GM21515 (cell line): ENCODE measurements around the gene P2RX1.

ENCODE experiments used
- ATAC-seq: cut with Tn5 transposase; IDR thresholded peaks from one replicate; pipeline ENCODE4 v1.9.1; 2021; ENCODE audit not compliant: unreplicated experiment

P2RX1 gene

DNA sequence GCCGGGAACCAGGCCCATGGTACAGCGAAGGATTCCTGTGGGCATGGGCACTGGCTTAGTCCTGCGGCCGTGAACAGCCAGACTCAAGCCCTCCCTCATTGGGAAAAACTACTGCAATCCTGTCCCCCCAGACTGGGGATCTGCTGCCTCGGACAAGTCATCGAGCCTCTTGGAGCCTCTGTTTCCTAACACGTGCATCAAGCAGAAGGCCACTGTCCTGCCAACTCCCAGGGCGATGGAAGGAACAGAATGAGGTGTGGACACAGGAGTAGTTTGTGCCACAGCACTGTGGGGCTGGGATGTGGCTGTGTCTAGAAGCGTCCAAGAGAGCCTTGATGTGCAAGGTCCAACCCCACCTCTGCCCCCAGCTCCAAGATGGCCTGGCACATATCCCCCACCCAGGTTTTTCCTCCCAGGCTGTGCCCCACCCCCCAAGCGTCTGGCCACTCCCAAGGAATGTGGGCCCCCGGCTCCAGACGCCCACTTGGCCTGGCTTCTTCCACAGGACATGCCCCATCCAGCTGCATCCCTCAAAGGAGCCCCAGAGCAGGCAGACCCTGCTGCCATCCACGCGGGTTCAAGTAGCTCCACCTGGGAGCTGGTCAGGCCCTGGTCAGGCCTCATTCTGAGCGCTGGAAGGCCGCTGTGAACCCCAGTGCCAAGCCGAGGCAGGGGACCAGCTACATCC is 26.8 kb downstream of the P2RX1 start:
- ATAC-seq = no peak

DNA sequence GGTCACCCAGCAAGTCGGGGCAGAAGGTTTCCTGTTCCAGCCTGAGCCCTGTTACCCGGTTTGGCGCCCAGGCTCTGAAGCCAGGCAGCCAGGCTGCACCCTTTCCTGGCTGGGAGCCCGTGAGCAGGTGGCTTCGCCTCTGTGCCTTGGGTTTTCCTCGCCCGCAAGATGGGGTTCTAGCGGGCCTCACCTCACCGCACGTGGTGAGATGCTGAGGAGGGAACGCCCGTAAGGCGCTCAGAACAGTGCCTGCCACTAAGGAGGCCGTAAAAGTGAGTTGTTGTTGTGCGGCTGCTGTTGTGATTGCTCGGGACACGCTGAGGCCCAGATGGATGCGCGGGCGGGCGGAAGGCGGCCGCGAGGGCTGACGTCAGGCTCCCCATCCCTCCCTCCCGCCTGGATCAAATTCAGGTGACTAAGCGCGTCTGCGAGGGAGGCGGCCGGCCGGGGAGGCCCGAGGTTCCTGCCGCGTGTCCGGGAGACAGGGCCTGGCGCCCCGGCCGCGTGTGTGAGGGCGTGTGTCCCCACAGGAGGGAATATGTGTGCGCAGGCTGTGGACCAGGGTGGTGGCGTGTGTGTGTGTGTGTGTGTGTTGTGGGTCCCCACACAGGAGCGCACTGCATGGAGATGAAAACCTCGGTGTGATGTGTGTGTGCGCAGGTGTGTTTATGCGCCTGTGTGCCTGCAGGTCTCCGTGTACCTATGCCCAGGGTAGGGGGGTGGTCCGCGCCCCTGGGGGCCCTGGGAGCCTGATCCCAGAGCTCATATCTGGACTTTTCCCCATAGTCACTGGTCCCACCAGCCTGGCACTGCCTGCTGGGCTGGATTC is 27.7 kb downstream of the P2RX1 start:
- ATAC-seq = no peak

DNA sequence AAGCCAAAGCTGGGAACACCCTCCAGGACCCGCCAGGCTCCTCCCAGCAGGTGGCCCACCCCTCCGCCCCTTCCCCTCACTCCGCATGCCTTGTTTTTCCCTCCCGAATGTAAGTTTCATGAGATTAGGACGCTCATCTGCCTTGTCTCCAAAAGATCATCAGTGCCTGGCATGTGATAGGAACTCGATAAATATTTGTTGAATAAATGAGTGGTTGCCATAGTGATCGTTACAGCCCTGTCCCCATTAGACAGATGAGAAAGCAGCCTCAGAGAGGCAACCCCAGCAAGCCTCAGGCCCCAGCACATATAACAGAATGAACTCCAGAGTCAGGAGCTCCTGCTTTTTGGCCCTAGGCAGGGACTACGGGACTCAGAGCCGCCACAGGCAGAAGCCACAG is 28.5 kb downstream of the P2RX1 start:
- no peak for ATAC-seq

DNA sequence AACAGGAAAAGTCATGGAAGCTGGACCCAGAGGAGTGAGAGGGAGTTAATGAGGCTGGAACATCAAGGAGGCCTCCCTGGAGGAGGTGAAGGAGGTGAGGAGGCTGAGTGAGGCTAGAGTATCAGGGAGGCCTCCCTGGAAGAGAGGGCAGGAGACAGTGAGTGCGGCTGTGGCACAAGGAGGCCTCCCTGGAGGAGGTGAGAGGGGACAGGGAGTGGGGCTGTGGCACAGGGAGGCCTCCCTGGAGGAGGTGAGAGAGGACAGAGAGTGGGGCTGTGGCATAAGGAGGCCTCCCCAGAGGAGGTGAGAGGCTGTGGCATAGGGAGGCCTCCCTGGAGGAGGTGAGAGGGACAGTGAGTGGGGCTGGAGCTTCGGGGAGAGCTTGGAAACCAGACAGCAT is 28.9 kb downstream of the P2RX1 start:
- no peak for ATAC-seq

DNA sequence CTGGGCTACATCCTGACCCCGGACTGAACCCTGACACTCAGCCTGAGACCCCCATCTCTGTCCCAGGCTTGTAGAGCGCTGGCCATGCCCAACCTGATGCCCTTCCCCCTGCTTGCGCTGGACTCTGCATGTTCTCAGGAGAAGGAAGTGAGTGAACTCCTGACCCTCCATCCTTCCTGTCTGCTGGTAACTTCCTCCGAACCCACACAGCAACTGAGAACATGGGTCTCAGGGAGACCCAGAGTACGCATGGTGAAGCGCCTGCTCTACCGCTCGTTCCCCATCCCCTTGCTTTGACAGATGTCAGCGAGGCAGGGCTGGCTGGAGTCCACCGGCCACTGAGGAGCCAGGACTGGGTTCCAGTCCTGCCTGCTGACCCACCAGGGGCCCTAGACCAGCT is 29.5 kb downstream of the P2RX1 start:
- ATAC-seq = no peak

DNA sequence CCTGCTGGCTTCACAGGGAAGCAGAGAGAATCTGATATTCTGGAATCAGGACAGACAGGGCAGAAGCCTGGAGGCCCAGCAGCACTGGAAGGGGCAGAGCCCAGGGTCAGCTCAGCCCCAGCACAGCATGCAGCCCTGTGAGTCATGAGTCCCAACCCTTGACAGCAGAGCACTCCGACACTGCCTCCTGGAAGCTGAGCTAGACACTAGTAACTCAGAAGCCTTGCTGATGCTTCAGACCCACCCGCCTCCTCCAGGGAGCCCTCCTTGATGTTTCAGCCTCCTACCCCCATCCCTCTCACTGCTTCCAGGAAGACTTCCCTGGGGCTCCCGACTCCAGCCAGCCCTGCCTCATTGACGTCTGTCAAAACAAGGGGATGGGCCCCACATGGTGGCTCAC is 30.3 kb downstream of the P2RX1 start:
- ATAC-seq = no peak

DNA sequence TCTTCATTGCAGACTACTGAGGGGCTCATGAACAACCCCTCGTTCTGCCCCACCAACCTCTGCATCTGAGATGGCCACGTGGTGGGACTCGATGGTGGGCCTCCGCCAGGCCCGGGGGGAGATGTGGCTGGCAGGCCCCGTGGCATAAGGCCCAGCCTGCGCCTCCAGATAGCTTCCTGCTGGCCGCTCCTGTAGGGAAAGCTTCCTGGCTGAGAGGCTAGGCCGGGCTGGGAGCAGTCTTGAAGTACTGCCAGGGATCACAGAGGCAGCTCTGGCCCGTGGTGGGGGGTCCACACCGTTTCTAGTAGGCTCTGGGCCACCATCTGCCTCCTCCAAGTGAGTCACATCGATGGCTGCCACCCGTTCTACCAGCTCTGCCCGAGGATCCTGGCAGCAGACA is 31.0 kb downstream of the P2RX1 start:
- no peak for ATAC-seq

DNA sequence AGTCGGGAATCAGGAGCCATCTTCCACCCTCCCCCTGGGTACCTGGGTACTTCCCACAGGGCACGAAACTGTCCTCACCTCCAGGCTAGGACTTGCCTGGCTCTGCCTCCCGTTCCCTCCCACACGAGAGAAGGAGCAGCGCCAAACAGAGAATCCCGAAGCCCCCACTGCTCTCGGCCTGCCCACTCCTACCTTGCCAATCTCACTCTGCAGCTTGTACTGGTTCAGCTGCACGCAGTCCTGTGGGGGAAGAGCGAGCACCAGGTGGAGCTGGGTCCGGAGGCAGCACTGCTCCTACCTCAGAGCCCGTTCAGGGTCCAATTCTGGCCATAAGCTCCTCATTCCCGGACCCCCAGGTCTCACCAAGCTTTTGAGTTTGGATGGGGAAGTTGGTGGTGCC is 32.1 kb downstream of the P2RX1 start:
- ATAC-seq = no peak

DNA sequence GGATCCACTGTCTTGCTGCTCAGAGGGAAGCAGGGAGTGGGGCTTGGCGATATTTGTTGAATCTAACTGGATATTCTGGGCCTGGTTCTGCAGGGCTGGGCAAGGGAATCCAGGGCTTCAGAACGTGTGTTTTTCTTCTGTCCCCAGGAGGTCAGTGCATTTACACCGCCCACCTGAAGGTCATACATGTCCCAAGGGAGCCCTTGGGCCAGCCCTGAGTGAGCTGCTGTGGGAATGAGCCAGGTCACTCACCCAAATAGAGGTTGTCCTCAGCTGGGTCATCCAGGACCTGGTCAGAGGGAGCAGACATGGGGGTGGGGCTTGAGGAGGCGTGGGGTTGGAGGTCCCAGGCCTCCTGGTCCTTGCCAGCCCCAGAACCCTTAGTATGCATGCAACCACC is 34.0 kb downstream of the P2RX1 start:
- no peak for ATAC-seq

DNA sequence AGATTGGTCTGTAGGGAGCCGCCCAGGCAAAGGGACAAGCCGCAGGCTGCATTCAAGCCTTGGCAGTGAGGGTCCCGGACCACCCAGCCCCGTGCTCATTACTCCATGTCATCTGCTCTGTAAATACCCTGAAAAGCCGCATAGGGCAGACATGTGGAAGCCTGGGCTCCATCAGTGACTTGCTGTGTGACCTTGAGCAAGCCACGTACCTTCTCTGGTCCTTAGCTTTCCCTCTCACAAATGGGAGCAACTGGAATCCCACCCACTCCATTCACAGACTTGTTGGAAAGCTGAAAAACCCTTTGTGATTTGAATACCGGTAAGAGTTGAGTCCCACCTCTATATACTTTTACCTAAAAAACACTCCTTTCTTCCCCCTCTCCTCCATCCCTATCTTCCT is 35.3 kb downstream of the P2RX1 start:
- no peak for ATAC-seq

DNA sequence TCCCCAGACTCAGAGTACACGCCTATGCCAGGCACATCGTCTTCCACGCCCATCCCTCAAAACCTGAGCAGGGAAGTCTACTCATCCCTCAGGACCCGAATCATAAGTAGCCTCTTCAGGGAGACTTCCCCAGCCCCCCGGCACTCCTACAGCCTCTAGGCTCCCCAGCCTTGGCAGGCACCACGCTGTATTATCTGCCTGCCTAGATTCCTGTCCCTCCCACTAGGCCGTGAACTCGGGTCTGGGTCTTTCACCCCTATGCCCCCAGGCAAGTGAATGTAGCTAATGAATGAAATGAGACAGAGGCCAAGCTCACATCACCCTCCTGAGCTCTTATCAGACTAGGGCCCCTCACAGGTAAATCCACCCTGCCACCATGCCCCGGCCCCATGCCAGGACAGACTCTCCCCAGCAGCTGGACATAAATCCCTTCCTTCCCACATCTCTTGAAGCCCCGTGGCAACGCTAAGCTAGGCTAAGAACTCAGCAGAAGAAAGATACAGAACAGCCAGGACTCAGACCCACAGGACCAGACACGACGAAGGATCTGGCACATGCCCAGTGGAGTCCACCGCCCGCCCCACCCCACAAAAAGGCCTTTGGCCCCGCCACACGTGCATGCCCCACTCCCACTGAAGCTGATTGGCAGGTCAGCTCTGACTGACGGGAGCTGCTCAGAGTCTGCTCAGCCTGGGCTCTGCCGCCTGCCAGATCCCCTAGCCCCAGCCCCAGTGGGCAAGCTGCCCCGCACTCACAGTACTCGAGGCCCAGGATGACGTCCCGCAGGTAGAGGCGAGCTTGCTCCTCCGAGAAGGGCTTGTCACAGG is 36.5 kb downstream of the P2RX1 start:
- ATAC-seq = no peak

DNA sequence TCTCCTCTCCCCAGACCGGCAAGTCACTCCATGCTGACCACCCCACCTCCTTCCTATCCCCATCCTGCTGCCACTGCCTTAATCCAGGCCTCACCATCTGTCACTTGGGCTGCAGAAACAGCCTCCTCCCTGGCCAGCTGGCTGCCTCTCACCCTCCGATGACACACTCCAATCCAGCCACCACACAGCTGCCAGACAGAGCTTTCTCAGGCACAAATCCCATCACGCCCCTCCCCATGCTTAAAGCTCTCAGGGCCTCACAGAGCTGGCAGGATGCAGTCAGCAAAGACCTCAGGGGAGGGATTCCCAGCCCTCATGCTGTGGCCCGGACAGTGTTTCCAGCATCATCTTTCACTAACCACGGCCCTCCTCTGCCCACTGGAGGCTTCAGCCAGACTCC is 37.1 kb downstream of the P2RX1 start:
- no peak for ATAC-seq

DNA sequence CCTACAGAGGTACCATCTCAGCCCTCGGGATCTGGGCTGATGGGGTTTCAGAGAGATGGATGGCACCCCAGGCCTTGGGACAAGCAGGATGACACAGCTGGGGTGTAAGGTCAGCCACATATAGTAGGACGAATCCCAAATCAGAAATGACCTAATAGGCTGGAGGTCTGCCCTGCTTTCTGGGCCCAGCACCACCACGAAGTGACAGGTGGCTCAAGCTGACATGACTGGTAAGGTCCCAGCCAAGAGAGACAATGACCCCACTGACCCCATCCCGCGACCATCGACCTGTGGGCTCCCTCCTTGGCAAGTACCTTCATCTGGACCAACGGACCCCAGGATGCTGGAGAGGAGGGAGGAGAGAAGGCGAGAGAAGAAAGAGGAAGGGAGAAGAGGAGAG is 39.0 kb downstream of the P2RX1 start:
- no peak for ATAC-seq

DNA sequence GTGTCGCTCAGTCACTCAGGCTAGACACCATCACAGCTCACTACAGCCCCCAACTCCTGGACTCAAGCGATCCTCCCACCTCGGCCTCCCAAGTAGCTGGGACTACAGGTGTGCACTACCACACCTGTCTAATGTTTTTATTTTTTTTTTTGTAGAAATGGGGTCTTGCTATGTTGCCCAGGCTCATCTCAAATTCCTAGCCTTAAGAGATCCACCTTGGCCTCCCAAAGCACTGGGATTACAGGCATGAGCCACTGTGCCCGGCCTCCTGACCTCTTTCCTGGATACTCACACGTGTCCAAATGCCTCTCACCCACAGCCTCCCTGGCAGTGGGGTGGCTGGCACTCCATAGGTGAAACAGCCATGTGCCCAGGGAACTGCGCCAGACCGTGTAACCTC is 40.9 kb downstream of the P2RX1 start:
- ATAC-seq = no peak

DNA sequence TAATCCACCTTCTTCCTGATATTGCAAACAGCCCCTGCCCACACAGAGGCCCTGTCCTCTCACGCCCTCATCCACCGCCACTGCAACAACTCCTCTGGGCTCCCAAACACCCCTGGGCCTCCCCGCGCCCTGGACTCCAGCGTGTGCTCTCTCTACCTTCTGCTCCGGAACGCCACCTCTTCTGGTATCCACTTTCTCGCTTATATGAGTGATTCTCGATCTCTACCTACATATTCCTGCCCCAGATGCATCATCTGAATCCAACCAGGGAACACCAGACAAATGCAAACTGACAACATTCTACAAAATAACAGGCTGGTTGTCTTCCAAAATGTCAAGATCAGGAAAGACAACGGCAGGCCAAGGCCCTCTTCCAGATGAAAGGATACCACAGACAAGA is 42.4 kb downstream of the P2RX1 start:
- ATAC-seq = no peak

DNA sequence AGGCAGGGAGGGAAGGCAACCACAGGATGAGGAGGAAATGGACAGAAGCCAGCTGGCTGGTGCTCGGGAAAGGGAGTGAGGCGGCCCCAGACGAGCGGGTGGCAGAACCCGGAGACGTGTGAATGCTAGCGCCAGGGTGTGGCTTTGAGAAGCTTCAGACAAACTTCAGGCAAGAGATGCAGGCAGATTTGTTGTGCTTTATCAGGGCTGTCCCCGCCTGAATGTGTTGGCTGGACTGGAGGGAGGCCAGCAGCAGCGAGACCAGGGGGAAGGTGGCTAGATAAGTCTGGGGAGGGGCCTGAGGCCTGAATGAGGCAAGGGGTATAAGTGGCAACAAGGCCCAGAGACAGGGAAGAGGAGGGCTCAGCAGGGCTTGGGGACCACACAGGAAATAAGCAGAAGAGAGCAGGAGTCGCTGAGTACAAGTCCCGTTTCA is 45.4 kb downstream of the P2RX1 start:
- no peak for ATAC-seq

DNA sequence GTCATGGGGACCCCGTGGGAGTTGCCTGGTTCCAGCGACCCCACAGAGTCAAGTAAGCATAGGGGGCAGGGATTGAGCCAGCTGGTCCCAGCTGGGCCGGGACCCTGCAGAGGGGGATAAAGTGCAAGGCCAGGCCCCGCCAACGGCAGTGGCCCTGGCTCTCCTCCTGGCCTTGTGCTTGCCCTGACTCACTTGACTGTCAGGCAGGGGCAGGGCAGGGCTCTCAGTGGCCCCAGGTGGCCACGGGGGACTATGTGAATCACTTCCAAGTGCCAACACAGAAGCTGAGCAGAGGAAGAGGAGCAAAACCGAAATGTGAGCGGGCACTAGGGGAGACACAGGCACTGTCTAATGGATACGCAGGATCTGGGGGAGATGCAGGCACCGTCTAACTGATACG is 48.7 kb downstream of the P2RX1 start:
- ATAC-seq = no peak

DNA sequence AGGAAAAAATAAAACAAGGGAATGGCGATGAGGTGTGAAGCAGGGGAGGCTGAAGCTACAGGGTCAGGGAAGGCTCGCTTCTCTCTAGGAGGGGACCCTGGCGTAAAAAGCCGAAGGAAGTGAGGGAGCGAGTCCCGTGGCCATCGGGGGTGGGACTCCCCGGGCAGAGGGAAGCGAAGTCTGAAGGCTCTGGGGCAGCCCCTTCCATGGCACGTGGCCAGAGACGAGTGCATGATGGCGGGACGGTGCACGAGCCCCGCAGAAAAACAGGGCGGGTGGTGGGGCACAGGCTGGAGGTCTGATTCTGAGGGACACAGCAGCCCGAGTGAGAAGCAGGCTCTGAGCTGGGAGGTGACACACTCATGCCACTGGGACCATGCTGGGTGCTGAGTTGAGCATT is 49.2 kb downstream of the P2RX1 start:
- ATAC-seq = no peak

DNA sequence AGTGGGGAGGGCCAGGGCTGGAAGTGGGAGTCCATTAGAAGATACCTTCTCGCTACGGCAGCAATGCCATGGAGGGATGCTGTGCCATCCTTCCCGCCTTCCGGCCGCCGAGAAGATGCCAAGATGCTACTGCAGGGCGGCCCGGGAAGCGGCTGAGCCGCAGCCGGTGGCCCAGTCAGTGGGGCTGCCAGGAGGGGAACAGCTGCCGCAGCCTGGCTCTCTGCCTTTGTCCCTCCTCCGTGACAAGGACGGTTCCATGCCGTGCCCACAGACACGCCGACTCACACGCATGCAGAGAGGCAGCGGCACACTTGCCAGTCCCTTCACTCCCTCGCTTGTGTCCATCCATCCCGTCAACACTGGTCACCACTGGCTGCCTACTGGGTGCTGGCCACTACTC is 50.0 kb downstream of the P2RX1 start:
- ATAC-seq = no peak

DNA sequence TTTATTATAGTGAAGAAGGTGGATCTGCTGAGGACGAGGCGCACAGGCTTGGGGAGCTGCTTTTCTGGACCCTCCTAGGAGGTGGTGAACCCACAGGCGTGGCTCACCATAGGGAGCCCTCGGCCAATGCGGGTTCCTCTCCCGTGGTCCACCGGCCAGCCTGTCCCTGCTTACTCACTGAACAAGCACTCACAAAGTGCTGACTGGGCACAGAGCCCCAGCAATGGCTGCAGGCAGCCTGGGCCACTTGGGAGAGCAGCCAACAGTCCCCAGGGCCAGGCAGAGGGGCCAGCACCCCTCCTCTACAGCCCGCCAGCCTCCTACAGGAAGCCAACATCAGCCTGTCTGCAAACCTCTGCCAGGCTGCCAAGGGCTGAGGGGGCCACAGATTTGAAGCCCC is 51.1 kb downstream of the P2RX1 start:
- no peak for ATAC-seq

DNA sequence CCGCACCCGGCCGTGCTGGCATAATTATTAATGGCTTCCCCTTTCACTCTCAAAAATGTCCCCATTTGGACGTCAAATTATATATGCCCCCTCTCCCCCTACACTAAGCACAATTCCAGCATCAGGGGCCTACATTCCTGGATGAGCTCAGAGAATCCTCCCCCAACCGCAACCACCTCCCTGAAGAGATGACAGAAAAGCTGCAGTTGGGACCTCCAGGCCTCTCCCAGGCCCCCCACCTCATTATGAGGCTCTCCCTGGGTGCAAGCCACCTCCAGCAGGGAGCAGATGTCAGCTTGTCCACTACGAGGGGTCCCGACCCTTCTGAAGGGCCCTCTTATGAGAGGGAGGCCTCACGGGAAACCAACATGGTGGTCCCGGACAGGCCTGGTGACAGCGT is 51.7 kb downstream of the P2RX1 start:
- no peak for ATAC-seq
